ENCODE results near the gene STXBP1.

GRCh38 chr9:127720031-127720864 is 108.2 kb downstream of the STXBP1 start:
- TF ChIP-seq EZH2 (IDR thresholded peaks at IDR 0.05; ENCODE audit: low read depth) = no peak
- TF ChIP-seq CTCF (conservative IDR thresholded peaks at IDR 0.05) = no peak
